Activated gamma-delta T cell treated with Interleukin-2 at 50 U/mL for 16 hours (primary cell): ENCODE data around the gene ICA1.
A peak's percentile ranks its signal among the peaks of the same experiment; 100 is the strongest.
"Not testable (repeated sequence)": the region's sequence is repeated elsewhere in the genome, so short reads cannot be mapped to it uniquely, and the experiment has no call there.

Experiments
- DNase-seq: peaks from one replicate; pipeline ENCODE4 v3.0.0-alpha.2; 2020

The ICA1 gene

DNA sequence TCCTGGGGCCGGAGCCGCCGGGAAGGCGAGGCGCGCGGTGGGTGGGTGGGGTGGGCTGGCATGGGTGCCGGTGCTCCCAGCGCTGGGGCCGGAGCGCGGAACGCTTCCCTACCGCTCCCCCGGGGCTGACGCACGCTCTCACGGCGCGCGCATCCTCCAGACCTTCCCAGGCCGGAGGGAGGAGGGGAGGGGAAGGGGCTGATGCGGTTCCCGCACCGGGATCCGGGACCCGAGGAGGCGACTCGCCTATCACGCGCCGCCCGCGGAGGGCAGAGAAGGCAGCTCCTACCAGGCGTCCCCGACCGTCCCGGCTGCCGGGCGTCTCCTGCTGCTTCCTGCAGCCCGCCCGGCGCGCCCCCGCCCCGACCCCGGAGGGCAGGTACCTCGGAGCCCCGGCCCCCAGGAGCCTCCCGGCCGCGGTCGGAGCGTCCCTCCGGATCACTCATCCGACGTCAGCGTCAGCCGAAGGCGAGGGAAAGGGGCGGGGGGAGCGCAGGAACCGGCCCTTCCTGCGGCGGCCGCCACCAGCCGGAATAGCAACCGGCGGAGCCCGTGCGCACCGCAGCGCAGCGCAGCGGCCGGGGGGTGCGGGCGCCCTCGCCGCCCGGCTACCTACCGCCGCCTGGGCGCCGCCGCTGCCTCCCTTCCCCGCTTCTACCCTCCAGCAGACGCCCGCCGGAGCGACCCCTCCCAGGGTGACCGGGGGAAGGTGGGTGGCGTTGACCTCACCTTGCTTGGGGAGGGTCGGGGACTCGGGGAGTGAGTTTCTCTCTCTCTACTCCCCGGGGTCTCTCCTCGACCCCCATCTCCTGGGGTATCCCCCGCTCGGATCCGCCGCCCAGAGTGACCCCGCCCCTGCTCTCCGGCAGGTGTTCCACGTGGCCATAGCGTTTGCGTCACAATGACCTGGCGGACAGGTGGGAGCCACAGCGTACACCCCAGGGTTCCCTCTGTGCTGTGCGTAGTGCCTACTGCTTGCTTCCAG lies at the start of gene ICA1:
Gene ICA1, minus strand, starts transcription at position 457 of the 985 bp plus-strand sequence. CDS start 26,241 bp downstream, outside the sequence.
- DNase-seq, result no peak

DNA sequence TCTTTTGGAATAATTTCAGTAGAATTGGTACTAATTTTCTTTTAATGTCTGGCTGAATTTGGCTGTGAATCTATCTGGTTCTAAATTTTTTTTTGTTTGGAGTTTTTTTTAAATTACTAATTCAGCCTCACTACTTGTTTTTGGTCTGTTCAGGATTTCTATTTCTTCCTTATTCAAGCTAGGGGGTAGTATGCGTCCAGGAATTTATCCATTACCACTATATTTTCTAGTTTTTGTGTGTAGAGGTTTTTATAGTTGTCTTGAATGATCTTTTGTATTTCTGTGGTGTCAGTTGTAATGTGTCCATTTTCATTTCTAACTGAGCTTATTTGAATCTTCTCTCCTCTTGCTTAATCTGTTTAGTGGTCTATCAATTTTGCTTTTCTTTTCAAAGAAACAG lies 48.9 kb upstream of the ICA1 start:
- DNase-seq, result no peak

- DNase-seq, result no peak
These were observed 43.8 kb upstream of the ICA1 start for GRCh38 chr7:8305625-8306388.

- DNase-seq, result no peak
These were observed 43.1 kb upstream of the ICA1 start for GRCh38 chr7:8305104-8305503.

DNA sequence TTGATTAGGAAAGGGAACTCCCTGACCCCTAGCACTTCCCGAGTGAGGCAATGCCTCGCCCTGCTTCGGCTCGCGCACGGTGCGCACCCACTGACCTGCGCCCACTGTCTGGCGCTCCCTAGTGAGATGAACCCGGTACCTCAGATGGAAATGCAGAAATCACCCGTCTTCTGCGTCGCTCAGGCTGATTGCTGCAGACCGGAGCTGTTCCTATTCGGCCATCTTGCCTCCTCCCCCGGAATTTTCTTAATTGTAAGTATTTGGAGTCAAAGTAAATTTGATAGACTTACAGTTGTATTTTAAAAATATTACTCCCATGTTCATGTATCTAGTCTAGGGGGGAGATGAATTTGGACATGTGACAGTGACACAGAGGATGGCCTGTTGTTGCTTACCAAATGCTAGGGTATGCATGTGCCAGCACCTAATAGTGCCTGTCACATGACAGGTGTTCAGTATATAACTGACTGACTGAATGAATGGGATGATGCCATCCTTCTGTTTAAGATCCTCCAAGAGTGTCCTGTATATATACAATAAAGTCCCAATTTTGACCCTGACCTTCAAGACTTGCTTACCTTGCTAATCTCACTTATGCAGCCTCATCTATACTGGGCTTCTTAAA lies 42.0 kb upstream of the ICA1 start:
- no peak for DNase-seq

DNA sequence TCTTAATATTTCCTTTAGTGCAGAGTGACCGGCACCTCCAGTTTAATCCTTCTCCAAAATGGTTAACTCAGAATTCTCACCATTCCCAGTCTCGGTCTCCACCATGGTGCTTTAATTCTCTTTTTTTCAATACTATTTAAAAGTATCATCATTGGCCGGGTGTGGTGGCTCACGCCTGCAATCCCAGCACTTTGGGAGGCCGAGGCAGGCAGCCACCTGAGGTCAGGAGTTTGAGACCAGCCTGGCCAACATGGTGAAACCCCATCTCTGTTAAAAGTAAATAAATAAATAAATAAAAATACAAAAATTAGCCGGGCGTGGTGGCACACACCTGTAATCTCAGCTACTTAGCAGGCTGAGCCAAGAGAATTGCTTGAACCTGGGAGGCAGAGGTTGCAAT lies 35.1 kb upstream of the ICA1 start:
- DNase-seq, result not testable (repeated sequence)

- DNase-seq, result no peak
These were observed 34.3 kb upstream of the ICA1 start for GRCh38 chr7:8296362-8296659.

DNA sequence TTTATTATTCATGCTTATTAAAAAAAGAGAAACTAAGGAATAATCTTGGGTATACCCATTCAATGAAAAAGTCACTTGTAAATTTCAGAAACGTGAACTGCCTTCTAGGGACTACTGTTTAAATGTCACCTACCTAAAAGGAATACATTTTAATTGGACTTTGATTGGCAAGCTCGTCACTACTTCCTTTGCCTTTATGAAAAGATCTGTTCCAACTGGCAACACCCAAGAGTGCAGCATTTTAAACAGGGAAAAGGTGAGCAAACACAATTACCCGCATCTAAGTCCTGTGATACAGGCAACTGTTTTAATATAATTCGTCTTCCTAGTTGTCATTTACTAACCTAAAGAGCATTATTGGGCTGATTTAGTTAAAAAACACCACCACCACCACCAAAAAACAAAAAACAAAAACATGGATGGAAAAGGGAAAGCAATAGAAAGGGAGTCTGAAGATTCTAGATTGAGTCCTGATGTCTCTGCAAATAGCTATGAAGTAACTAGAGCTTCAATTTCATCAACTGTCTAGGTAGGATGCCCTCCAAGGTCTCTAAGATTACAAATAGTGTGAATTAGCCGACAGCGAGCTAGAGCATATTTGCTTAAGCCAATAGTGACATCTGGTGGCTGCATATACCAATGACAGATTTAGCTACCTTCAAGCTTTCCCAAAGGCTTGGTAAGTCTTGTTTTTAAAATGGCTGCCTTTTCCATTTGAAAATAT lies 33.8 kb upstream of the ICA1 start:
- peak; percentile 15 for DNase-seq

DNA sequence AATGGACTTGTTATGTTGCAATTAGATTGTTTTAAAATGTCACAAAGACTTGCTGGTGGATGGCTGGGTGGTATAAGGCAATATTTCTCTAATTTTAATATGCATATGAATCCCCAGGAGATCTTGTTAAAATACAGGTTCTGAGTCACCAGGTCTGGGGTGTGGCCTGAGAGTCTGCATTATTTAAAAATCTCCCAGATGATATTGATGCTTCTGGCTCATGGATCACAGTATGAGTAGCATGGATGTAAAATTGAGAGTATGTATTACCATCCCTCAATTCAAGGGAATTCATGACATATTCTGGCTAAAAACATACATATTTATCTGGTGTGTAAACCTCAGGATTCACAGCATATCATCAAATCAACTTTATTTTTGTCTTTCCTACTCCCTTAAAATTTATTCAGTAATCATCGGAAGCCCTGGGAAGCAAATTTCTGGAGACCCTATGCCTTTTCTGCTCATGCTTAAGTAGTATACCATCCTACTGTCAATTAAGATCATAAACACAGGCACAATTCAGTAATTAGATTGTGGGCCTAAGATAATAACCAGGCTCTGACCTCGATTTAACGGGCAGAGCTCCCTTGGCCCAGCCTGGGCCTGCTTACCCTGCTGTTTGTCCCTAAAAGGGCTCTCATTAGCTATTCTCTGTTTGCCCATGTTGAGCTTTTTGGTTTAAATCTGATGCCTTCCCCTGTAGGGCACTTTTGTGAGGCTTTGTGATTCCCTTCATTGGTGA lies 29.6 kb upstream of the ICA1 start:
- DNase-seq, result no peak

DNA sequence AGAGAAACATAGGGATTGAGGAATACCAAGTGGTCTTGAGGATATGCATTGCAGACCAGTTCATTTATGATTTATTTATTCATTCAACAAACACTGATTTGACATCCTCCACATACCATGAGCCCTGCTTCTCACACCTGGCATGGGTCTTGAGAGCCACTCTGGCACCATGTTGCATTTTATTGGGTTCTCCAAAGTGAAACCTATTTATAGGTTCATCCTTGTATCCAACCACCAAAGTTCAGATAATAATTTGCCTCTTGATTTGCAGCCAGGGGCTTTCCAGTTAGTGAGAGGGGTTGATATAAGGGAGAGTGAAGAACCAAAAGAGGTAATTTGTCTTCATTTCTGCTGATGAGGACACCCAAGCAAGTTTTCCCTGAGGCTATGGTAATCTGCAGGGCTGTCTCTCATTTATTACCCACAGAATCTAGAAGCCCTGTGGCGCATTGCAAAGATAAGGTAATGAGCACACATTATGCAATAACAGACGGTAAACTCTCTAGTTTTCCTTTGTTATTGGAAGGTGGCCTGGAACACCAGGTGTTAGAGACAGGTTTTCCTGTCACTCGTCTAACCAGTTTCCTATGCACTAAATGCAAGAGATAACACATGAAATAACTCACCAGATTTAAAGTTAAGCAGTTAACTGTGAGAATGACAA lies 28.8 kb upstream of the ICA1 start:
- DNase-seq, result no peak

GRCh38 chr7:8286118-8286517 lies 24.2 kb upstream of the ICA1 start:
- DNase-seq, result no peak

DNA sequence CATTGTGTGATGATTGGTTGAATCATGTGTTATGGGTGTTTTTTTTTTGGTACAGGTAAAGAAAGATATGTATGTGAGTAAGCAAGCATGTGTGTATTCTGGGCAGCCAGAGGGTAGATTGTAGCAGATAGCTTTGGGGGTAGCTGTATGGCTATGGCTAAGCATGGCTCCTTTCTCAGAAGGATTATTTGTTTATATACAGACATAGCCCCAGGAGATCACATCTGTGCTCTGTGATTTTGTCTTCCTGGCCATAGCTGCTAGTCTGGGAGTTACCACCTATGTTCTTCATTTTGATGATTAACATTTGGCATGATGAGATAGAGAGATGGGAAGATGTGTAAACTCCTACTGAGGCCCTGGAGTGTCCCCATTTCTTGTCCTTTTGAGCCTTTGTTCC lies 23.2 kb upstream of the ICA1 start:
- no peak for DNase-seq

DNA sequence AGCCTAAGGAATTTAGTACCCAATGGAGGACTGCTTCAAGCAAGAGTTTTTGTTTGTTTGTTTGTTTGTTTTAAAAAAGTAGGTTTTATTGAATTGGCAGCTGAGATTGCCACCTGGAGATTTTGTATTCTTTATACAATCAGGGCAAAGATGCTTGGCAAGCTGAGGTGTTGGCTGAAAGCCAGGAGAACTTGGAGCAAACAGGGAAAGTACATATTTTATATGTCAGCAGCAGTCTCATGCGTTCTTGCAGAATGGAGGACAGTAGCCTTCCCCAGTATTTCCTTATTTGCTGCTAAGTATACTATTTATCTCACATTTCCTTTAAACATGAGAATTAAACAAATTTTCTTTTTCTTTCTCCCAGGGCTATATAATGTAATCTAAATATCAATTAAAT lies 22.6 kb upstream of the ICA1 start:
- no peak for DNase-seq

DNA sequence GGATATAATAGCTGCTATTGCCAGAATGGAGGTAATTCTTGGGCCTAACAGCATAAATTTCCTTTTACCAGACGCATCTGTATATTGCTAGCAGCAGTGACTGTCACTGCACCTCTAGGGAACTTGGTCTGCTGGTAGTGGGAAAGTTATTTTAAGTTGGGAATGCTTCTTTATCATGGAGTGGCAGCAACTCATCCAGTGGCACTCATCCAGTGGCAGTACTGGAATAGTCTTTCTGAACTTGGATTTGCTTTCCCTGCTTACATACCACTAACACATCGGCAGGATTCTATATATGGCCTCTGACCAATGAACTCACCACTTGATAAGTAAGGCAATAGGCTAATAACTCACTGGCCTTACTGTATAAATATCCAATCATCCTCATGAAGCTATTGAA lies 22.0 kb upstream of the ICA1 start:
- no peak for DNase-seq

- no peak for DNase-seq
These were observed 20.9 kb upstream of the ICA1 start for GRCh38 chr7:8282871-8283270.

- DNase-seq, result no peak
These were observed 20.2 kb upstream of the ICA1 start for GRCh38 chr7:8282162-8282561.

DNA sequence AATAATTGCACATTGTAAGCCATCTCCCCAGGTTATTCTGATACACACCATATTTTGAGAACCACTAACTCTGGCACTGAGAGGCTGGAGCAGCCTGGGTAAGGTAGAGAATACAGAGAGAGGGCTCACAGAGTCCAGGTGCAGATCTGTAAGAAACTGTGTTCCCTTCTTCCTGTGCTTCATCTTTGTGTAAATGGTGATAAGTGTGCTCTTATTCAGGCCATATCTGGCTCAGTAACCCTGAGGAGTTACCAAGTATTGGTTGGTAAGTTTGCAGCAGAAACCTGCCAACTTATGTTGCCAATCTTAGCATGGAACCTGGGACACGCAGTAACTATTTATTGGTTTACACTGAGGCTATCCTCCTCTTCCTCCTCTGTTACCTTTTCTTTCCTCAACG lies 16.2 kb upstream of the ICA1 start:
- no peak for DNase-seq

DNA sequence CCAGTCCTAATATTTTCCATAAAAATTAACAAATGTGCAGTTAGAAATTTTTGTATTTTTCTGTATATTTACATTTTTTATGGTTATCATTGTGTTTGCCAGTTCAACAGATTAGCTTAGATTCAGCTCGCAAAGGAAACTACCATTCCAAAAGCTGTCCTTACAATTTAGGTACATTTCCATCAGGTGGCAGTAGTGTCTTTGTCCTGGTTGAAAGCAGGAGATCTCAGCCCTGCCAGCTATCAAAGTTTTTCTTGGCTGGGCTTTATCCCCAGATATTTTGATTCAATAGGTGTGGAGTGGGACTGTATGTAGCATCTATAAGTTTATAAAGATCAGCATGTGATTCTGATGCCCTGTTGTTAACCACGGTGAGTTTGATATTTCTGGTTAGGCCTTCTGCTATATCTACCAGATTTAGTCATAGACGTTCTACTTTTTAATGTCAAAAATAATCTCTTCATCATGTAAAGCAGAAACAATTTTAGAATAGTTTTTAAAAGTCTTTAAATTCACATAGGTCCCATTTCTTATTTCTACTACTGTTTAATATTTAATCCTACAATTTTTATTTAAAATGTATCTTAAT lies 15.5 kb upstream of the ICA1 start:
- no peak for DNase-seq

DNA sequence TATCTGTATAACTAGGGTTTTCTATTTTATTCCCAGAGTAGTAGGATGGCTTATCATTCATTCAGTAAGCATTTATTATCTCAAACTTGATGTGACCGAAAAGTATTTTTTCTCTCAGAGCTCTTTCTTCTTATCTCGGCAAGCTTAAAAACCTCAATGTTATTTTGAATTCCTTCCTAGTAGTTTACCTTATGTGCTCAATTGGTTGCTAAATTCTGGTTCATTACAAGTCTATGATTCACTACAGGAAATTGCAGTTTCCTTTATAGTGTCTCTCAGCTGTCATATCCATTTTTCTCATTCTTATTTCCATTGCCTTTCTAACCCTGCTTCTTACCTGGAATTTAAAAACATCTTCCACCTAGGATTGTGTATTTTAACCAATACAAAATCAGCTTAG lies 12.6 kb upstream of the ICA1 start:
- no peak for DNase-seq

GRCh38 chr7:8271960-8272359 lies 10.0 kb upstream of the ICA1 start:
- no peak for DNase-seq

- no peak for DNase-seq
These were observed 1.1 kb upstream of the ICA1 start for GRCh38 chr7:8263048-8263447.
